K562 (cell line): ENCODE measurements around the gene LY6G6F. TPM values are rescaled to one million over a fixed set of nuclear protein-coding genes. Genes with fewer than 3 reads are reported as not detected.

Source experiments
- BRD4 ChIP-seq: fragments of 200-600 bp; sonication (generic); IDR thresholded peaks from 2 replicates; pipeline ENCODE4 v1.6.1; 2017; ENCODE audit warnings: inconsistent platforms
- CREBBP ChIP-seq: IDR thresholded peaks from one replicate; pipeline ENCODE4 v1.6.1; 2012; ENCODE audit warnings: low read depth, mild to moderate bottlenecking, control low read depth, inconsistent platforms, low read length
- DIDO1 ChIP-seq: fragments of 450-650 bp; IDR thresholded peaks from 2 replicates; pipeline ENCODE4 v1.6.1; 2016; ENCODE audit warnings: low read depth, missing biosample characterization, missing genetic modification characterization
- E2F5 ChIP-seq: sonication (generic); formaldehyde crosslinking; IDR thresholded peaks from 2 replicates; pipeline ENCODE4 v1.8.0; 2022; ENCODE audit warnings: mild to moderate bottlenecking, missing genetic modification reagents
- GTF2F1 ChIP-seq: IDR thresholded peaks from 2 replicates; pipeline ENCODE4 v1.6.1; 2011; ENCODE audit warnings: low read depth, low read length, improper control_type of control experiment
- KAT7 ChIP-seq: sonication (generic); formaldehyde crosslinking; IDR thresholded peaks from 2 replicates; pipeline ENCODE4 v1.8.0; 2022; ENCODE audit warnings: missing genetic modification reagents, mild to moderate bottlenecking, borderline replicate concordance
- MAFK ChIP-seq: IDR thresholded peaks from 2 replicates; pipeline ENCODE4 v1.6.1; 2011; ENCODE audit warnings: low read length, improper control_type of control experiment
- MXD1 ChIP-seq: fragments of 250-450 bp; sonication (Bioruptor Pico); IDR thresholded peaks from 2 replicates; pipeline ENCODE4 v1.8.0; 2021; ENCODE audit warnings: borderline replicate concordance, mild to moderate bottlenecking, moderate library complexity; ENCODE audit not compliant: poor library complexity, severe bottlenecking
- NFXL1 ChIP-seq: fragments of 450-650 bp; formaldehyde crosslinking; IDR thresholded peaks from 2 replicates; pipeline ENCODE4 v1.4.0; 2021; ENCODE audit warnings: mild to moderate bottlenecking
- PCBP2 ChIP-seq: fragments of 200-400 bp; formaldehyde crosslinking; IDR thresholded peaks from 2 replicates; pipeline ENCODE4 v1.6.1; 2018; ENCODE audit warnings: low read length, low read depth, mild to moderate bottlenecking, moderate library complexity; ENCODE audit not compliant: poor library complexity, severe bottlenecking
- PHF20 ChIP-seq: fragments of 450-650 bp; IDR thresholded peaks from 2 replicates; pipeline ENCODE4 v1.6.1; 2018; ENCODE audit not compliant: partially characterized antibody
- POLR2H ChIP-seq: IDR thresholded peaks from 2 replicates; pipeline ENCODE4 v1.6.1; 2016; ENCODE audit warnings: missing genetic modification characterization, low read depth, mild to moderate bottlenecking, control low read depth, missing compliant biosample characterization, moderate library complexity
- PREB ChIP-seq: sonication (generic); formaldehyde crosslinking; IDR thresholded peaks from 2 replicates; pipeline ENCODE4 v1.8.1; 2023; ENCODE audit warnings: mild to moderate bottlenecking, missing genetic modification reagents
- SAP30 ChIP-seq: fragments of 200-600 bp; sonication (generic); IDR thresholded peaks from 2 replicates; pipeline ENCODE4 v1.6.1; 2012; ENCODE audit warnings: borderline replicate concordance, low read depth, mild to moderate bottlenecking, moderate library complexity, low read length, control low read depth, inconsistent platforms; ENCODE audit not compliant: insufficient read depth, poor library complexity, severe bottlenecking
- SRSF1 ChIP-seq: fragments of 200-400 bp; formaldehyde crosslinking; IDR thresholded peaks from 2 replicates; pipeline ENCODE4 v1.6.1; 2017; ENCODE audit warnings: mild to moderate bottlenecking, low read depth, low read length, moderate library complexity
- TAF9B ChIP-seq: fragments of 450-650 bp; IDR thresholded peaks from 2 replicates; pipeline ENCODE4 v1.6.1; 2018; ENCODE audit warnings: mild to moderate bottlenecking; ENCODE audit not compliant: partially characterized antibody
- TCF7L2 ChIP-seq: fragments of 150-350 bp; IDR thresholded peaks from 2 replicates; pipeline ENCODE4 v1.6.1; 2016; ENCODE audit warnings: low read depth, mild to moderate bottlenecking, low read length, moderate library complexity
- TEAD1 ChIP-seq, 2 experiments: fragments of 450-650 bp in 1 of 2; sonication (generic) in 1 of 2; formaldehyde crosslinking; IDR thresholded peaks; 2 replicates each; pipeline versions ENCODE4 v1.4.0 to v1.8.0; 2020 to 2022; ENCODE audit warnings: mild to moderate bottlenecking in 2 of 2, missing genetic modification reagents in 1 of 2
- ZNF324 ChIP-seq: fragments of 250-450 bp; sonication (Bioruptor Pico); IDR thresholded peaks from 2 replicates; pipeline ENCODE4 v1.4.0; 2020; ENCODE audit warnings: mild to moderate bottlenecking
- ZZZ3 ChIP-seq: fragments of 450-650 bp; IDR thresholded peaks from 2 replicates; pipeline ENCODE4 v1.6.1; 2016; ENCODE audit warnings: antibody characterized with exemption, mild to moderate bottlenecking, moderate library complexity
- polyA plus RNA-seq, 8 experiments: library from polyadenylated mRNA; depleted of rRNA in 4 of 8; stranded (reverse) in 5 of 8; unstranded in 3 of 8; fragments of >200 nt; fragmentation: Nextera tagmentation in 2 of 8; fragmentation: Illumina TruSeq in 1 of 8; extraction: Ambion mirVana in 2 of 8; extraction: Trizol in 1 of 8; gene quantifications; 2 replicates each; pipeline versions ENCODE4 v1.2.1 to v1.2.3, GENCODE V29; 2011 to 2014; ENCODE audit warnings: inconsistent platforms in 1 of 8, missing spikeins in 1 of 8
- total RNA-seq, 7 experiments: library from RNA; depleted of rRNA in 6 of 7; stranded (reverse); fragments of >200 nt in 6 of 7; fragmentation: Illumina TruSeq in 2 of 7; extraction: Trizol in 2 of 7; gene quantifications; 2 replicates each; pipeline versions ENCODE4 v1.2.1 to v1.2.3, GENCODE V29; 2011 to 2021; ENCODE audit warnings: low replicate concordance in 1 of 7

Gene LY6G6F
- total and polyA plus RNA-seq, 9 of the 15 experiments (the other 6 are each of a cell fraction or from before 2014, with no cell fraction given): 0.14 to 0.50 (median 0.28) TPM; not detected in 2

- no peak for TF ChIP-seq PHF20
- TF ChIP-seq MXD1 (CRISPR knock-in tag): no peak
- no peak for TF ChIP-seq GTF2F1
- no peak for TF ChIP-seq ZNF324 (CRISPR knock-in tag)
- no peak for TF ChIP-seq SAP30
- TF ChIP-seq POLR2H (tag): no peak
- no peak for TF ChIP-seq CREBBP
- no peak for TF ChIP-seq BRD4
- TF ChIP-seq DIDO1 (tag): no peak
- TF ChIP-seq SRSF1: no peak
- no peak for TF ChIP-seq KAT7 (CRISPR knock-in tag)
- TF ChIP-seq PCBP2: no peak
- TF ChIP-seq TCF7L2: no peak
- no peak for TF ChIP-seq TEAD1 (CRISPR knock-in tag; IDR thresholded peaks at IDR 0.05)
- TF ChIP-seq MAFK: no peak
- TF ChIP-seq PREB: no peak
- TF ChIP-seq TAF9B: no peak
- TF ChIP-seq E2F5 (CRISPR knock-in tag): no peak
- no peak for TF ChIP-seq ZZZ3
- no peak for TF ChIP-seq NFXL1 (CRISPR knock-in tag)
Measured at GRCh38 chr6:31661262-31662123, 45.2 kb upstream of the LY6G6F start (continued).
